Measurements from ENCODE around the gene TSPAN14.
"Not testable (repeated sequence)": the region's sequence is repeated elsewhere in the genome, so short reads cannot be mapped to it uniquely, and the experiment has no call there.

Gene TSPAN14

GRCh38 chr10:80414142-80414895 is 39.8 kb upstream of the TSPAN14 start:
- H3K9me3 Mint-ChIP-seq: no peaks in the 10 kb centered on the region
- H3K4me3 Mint-ChIP-seq: no peak overlapping the region
- no peak overlapping the region for H3K27ac Mint-ChIP-seq
- ATAC-seq: no peak
- DNase-seq: no peak
- H3K4me1 Mint-ChIP-seq: peaks cover 39% of the 10 kb centered on the region
- no peaks in the 10 kb centered on the region for H3K36me3 Mint-ChIP-seq (ENCODE audit: low read depth)
- no peaks in the 10 kb centered on the region for H3K27me3 Mint-ChIP-seq

DNA sequence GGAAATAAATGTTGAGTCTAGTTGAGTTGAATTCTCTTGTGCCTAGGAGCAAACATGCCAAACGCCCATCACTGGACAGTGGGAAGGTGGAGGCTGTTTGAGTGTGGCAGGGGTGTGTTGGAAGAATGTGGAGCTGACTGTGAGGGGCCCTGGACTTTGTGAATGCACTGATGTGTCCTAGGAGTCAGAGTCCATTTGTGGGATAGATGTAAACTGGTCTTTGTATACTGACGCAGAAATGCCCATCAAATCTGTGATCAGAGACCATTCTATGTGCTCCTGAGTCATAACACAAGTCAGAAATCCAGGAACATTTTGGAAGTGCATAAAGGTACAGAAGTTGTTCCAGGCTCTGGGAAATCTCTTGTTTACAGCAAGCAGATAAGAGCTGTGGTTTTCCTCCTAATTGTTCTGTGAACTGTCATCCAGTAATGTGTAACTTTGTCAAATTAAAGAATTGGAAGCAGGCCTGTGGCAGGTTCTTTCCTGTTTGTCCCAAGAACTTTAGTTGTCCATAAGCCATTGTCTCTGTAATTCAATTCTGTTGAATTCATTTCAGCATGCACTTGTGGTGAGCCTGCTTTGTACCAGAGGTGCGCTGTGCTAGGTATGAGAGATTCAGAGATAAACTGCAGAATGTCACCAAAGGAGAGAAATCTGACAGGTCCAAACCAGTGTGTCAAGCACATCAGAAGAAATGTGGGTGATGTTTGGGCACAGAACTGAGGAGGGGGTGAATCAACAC is 38.2 kb upstream of the TSPAN14 start:
- no peak for ATAC-seq
- Mint-ChIP-seq H3K4me3 (no peak overlapping the region), H3K4me1 (peaks cover 26% of the 10 kb centered on the region), H3K27me3 (no peaks in the 10 kb centered on the region), H3K9me3 (no peaks in the 10 kb centered on the region), H3K36me3 (ENCODE audit: low read depth) (no peaks in the 10 kb centered on the region), H3K27ac (no peak overlapping the region)
- no peak for DNase-seq

DNA sequence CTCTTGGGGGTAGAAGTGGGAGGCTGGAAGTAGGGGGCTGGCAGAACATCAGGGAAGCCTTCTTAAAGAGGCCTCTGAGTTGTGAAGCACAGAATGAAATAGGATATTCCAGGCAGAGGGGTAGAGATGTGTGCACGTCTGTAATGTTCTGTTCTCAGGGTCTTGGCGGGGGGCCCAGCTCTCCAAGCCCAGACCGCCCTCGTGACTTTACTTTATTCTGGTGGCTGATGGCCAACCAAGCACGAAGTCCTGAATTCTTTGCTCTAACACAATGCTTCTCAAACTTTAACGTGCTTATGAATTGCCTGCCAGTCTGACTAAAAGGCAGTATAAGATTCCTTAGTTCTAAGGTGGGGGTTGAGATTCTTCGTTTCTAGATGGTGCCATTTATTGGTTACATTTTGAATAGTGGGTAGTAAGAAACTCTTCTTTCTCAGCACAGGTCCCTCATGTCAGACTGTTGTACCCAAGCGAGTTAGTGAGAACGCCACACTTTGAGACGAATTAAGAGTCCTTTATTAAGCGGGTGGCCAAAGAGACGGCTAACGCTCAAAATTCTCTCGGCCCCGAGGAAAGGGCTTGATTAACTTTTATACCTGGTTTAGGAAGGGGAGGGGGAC is 37.5 kb upstream of the TSPAN14 start:
- Mint-ChIP-seq H3K4me3 (no peak overlapping the region), H3K27ac (no peak overlapping the region), H3K27me3 (no peaks in the 10 kb centered on the region), H3K36me3 (ENCODE audit: low read depth) (no peaks in the 10 kb centered on the region), H3K9me3 (no peaks in the 10 kb centered on the region), H3K4me1 (peaks cover 25% of the 10 kb centered on the region)
- DNase-seq (no peak), ATAC-seq (no peak)

DNA sequence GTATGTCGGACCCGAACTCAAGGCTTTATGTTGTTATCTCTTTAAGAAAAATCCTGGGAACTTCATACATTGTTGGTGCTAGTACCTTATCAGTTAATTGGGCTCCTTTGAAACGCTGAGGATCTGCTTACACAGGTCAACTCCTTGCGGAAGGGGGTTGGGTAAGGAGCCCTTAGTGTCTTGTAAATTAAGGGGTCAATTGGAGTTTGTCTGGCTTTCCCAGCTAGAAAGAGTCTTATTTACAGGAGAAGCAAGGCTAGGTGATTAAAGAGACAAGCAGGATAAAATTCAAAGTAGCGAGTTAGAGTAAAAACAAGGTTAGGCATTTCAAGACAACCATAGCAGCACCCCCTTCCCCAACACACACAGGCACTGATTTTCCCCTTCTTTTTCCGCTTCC is 36.9 kb upstream of the TSPAN14 start:
- H3K9me3 Mint-ChIP-seq; H3K36me3 Mint-ChIP-seq (ENCODE audit: low read depth); H3K4me3 Mint-ChIP-seq; ATAC-seq; DNase-seq; H3K27ac Mint-ChIP-seq; H3K27me3 Mint-ChIP-seq: not testable (repeated sequence)
- peaks cover 18% of the 10 kb centered on the region for H3K4me1 Mint-ChIP-seq

DNA sequence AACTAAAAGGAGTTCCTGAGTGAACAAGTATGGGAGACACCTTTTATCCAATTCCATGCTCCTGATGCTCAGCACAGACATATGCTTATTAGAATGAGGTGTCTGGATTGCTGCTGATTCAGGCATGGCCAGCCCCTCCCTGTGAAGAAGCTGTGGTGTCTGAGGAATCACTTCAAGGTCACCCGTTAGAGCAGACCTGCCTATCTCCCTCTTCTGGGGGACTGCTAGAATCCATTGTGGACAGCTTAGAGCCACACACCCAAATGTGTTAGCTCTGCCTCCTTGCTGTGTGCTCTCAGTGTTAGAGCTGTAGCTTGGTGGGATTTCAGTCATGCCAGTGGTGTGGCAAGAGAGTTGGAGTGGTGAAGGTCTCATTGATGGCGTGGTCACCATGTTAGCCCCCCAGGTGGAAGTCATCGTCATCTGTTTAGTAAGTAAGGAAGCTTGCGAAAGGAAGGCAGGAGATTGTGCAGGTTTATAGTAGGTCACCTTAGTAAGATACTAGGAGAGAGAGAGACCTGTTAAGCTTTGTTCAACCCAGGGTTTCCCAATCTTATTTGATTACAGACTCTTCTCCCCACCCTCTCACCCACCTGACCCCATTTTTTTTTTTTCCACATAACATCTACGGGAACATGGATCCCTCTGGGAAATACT is 32.9 kb upstream of the TSPAN14 start:
- Mint-ChIP-seq H3K4me1 (no peaks in the 10 kb centered on the region), H3K27ac (no peak overlapping the region), H3K4me3 (no peak overlapping the region), H3K36me3 (ENCODE audit: low read depth) (peaks cover 4% of the 10 kb centered on the region), H3K27me3 (no peaks in the 10 kb centered on the region), H3K9me3 (no peaks in the 10 kb centered on the region)
- no peak for ATAC-seq
- no peak for DNase-seq

DNA sequence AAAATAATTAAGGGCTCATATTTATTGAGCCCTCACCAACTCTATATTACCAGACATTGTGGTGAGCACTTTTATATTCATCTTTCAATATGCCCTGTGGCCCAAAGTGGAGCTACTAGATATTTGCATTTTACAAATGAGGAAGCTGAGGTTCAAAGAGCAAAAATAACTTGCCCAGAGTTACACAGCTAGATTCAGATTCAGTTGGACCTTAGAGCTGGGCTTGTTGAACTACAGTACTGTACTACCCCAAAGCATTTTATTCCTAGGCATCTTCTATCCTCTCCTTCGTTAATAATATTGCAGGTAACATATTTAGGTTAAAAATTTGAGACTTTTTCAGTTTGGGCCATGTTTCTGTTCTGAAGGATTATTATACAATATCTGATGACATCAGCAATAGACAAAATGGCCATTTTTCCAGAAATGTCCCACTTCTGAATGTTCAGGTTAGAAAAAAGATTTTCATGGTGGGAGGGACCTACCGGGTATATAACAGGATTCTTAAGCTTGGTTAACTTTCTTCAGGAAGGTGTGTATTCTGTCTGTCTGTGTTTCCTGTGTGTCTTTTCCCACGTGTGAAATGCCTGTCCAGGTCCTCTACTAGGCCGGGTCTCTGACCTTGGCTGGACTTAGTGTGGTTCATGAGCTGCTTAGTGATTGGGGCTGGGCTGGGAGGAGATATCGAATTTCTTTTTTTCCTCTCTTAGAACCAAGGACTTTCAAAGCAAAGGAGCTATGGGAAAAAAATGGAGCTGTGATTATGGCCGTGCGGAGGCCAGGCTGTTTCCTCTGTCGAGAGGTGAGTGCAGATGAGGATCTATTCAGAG is 32.2 kb upstream of the TSPAN14 start:
- H3K9me3 Mint-ChIP-seq: no peaks in the 10 kb centered on the region
- H3K27ac Mint-ChIP-seq: no peak overlapping the region
- H3K4me1 Mint-ChIP-seq: no peaks in the 10 kb centered on the region
- no peaks in the 10 kb centered on the region for H3K27me3 Mint-ChIP-seq
- ATAC-seq (no peak), DNase-seq (no peak)
- H3K4me3 Mint-ChIP-seq: no peak overlapping the region
- peaks cover 4% of the 10 kb centered on the region for H3K36me3 Mint-ChIP-seq (ENCODE audit: low read depth)

GRCh38 chr10:80425901-80426300 is 28.2 kb upstream of the TSPAN14 start:
- Mint-ChIP-seq H3K36me3 (ENCODE audit: low read depth) (peaks cover 12% of the 10 kb centered on the region), H3K27ac (no peak overlapping the region), H3K4me1 (peaks cover 2% of the 10 kb centered on the region), H3K9me3 (no peaks in the 10 kb centered on the region), H3K27me3 (no peaks in the 10 kb centered on the region), H3K4me3 (no peak overlapping the region)
- DNase-seq (no peak), ATAC-seq (no peak)

DNA sequence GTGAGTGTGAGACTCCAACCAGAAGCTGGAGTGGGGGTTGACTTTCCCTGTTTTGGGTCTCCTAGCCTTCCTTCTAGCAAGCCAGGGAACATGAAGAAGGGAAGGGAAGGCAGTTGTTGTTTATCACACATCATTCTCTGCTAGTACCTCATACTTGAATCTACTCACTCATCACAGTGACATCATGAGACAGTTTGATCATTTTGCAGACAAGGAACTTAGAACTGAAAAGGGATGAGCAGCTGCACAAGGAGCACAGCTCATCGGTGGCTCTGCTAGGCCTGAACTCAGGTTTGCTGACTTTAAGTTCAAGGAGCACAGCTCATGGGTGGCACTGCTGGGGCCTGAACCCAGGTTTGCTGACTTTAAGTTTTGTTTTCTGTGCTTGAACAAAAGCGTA is 26.6 kb upstream of the TSPAN14 start:
- H3K36me3 Mint-ChIP-seq (ENCODE audit: low read depth): peaks cover 10% of the 10 kb centered on the region
- H3K4me3 Mint-ChIP-seq: no peak overlapping the region
- H3K4me1 Mint-ChIP-seq: peaks cover 2% of the 10 kb centered on the region
- ATAC-seq (no peak), DNase-seq (no peak)
- H3K9me3 Mint-ChIP-seq: no peaks in the 10 kb centered on the region
- no peak overlapping the region for H3K27ac Mint-ChIP-seq
- H3K27me3 Mint-ChIP-seq: no peaks in the 10 kb centered on the region

GRCh38 chr10:80429521-80429973 is 24.6 kb upstream of the TSPAN14 start:
- Mint-ChIP-seq H3K9me3 (no peaks in the 10 kb centered on the region), H3K4me3 (no peak overlapping the region), H3K36me3 (ENCODE audit: low read depth) (peaks cover 9% of the 10 kb centered on the region), H3K4me1 (peaks cover 2% of the 10 kb centered on the region), H3K27me3 (no peaks in the 10 kb centered on the region), H3K27ac (no peak overlapping the region)
- DNase-seq: no peak
- peak; percentile 10 for ATAC-seq

GRCh38 chr10:80433134-80433533 is 21.0 kb upstream of the TSPAN14 start:
- peaks cover 4% of the 10 kb centered on the region for H3K36me3 Mint-ChIP-seq (ENCODE audit: low read depth)
- H3K27ac Mint-ChIP-seq: no peak overlapping the region
- no peaks in the 10 kb centered on the region for H3K27me3 Mint-ChIP-seq
- no peak overlapping the region for H3K4me3 Mint-ChIP-seq
- ATAC-seq (no peak), DNase-seq (no peak)
- H3K9me3 Mint-ChIP-seq: no peaks in the 10 kb centered on the region
- peaks cover 2% of the 10 kb centered on the region for H3K4me1 Mint-ChIP-seq

GRCh38 chr10:80436446-80437098 is 17.5 kb upstream of the TSPAN14 start:
- H3K27me3 Mint-ChIP-seq: no peaks in the 10 kb centered on the region
- H3K27ac Mint-ChIP-seq: no peak overlapping the region
- no peaks in the 10 kb centered on the region for H3K36me3 Mint-ChIP-seq (ENCODE audit: low read depth)
- H3K4me1 Mint-ChIP-seq: no peaks in the 10 kb centered on the region
- DNase-seq (no peak), ATAC-seq (no peak)
- no peak overlapping the region for H3K4me3 Mint-ChIP-seq
- H3K9me3 Mint-ChIP-seq: no peaks in the 10 kb centered on the region

DNA sequence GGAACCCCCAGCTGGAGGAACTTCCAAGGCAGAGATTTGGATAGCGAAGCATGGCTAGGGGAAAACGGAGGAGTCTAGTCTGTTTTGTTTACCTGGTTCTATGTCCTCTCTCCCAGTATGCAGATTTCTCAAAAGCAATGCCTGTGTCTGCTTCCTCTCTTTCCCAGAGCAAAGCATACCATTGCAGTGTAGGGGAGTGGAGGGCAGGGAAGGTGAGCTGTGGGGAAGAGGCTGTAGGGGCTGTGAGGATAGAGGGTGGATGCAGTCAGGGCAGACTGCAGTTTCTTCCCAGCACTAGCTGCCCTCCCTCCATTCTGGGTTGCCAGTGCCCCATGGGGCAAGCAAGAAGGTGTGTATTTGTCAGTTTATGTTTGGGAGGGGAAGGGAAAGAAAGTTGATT is 16.9 kb upstream of the TSPAN14 start:
- Mint-ChIP-seq H3K4me1 (no peaks in the 10 kb centered on the region), H3K27ac (no peak overlapping the region), H3K27me3 (no peaks in the 10 kb centered on the region), H3K36me3 (ENCODE audit: low read depth) (no peaks in the 10 kb centered on the region), H3K9me3 (no peaks in the 10 kb centered on the region), H3K4me3 (no peak overlapping the region)
- DNase-seq (no peak), ATAC-seq (no peak)

GRCh38 chr10:80441831-80442230 is 12.3 kb upstream of the TSPAN14 start:
- DNase-seq (no peak), ATAC-seq (no peak)
- Mint-ChIP-seq H3K27me3 (no peaks in the 10 kb centered on the region), H3K4me3 (no peak overlapping the region), H3K27ac (no peak overlapping the region), H3K36me3 (ENCODE audit: low read depth) (no peaks in the 10 kb centered on the region), H3K9me3 (no peaks in the 10 kb centered on the region), H3K4me1 (peaks cover 34% of the 10 kb centered on the region)

DNA sequence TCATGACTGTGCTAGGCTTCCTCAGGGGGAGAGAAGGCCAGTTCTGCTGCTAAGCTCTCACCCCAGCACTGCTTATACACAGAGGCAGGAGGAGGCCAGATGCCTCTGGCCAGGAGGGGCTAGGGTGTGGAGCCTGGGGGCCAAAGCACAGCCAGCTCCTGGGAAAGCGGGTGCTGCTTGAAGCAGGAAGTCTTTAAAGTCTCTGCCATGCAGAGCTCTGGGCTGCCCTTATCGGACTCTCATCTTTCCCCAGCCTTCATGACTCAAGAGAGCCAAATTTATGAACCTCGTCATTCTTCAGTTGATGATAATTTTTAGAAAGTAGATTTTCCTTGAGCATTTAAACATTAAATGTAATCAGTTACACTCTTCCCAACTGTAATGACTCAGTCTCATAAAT is 11.2 kb upstream of the TSPAN14 start:
- no peaks in the 10 kb centered on the region for H3K36me3 Mint-ChIP-seq (ENCODE audit: low read depth)
- no peaks in the 10 kb centered on the region for H3K27me3 Mint-ChIP-seq
- DNase-seq (no peak), ATAC-seq (no peak)
- H3K4me1 Mint-ChIP-seq: peaks cover 37% of the 10 kb centered on the region
- no peak overlapping the region for H3K27ac Mint-ChIP-seq
- H3K4me3 Mint-ChIP-seq: no peak overlapping the region
- H3K9me3 Mint-ChIP-seq: no peaks in the 10 kb centered on the region

Measured in activated naive CD8-positive, alpha-beta T cell treated with anti-CD3 and anti-CD28 coated beads, Interleukin-2, amount 50 U/mL, for 24 hours (primary cell).